Left ventricle myocardium inferior (tissue), 1 donor: ENCODE data around the gene GNG12. TPM values are rescaled to one million over a fixed set of nuclear protein-coding genes. Genes with fewer than 3 reads are reported as not detected.
A peak's percentile ranks its signal among the peaks of the same experiment; 100 is the strongest.

Experiments used
- DNase-seq: peaks from one replicate; pipeline ENCODE4 v3.0.0-alpha.2; 2020
- H3K27ac ChIP-seq: fragments of 200-600 bp; replicated peaks from 2 replicates; pipeline ENCODE4 v1.8.0; 2021
- H3K27me3 ChIP-seq: fragments of 200-600 bp; 2 replicates; pipeline ENCODE4 v1.8.0; 2021; ENCODE audit warnings: low read depth
- H3K36me3 ChIP-seq: fragments of 200-600 bp; 2 replicates; pipeline ENCODE4 v1.8.0; 2021
- H3K4me1 ChIP-seq: fragments of 200-600 bp; 2 replicates; pipeline ENCODE4 v1.8.0; 2021
- H3K4me3 ChIP-seq: fragments of 200-600 bp; 2 replicates; pipeline ENCODE4 v1.8.0; 2021; ENCODE audit warnings: mild to moderate bottlenecking, moderate library complexity
- H3K9me3 ChIP-seq: fragments of 200-600 bp; replicated peaks from 2 replicates; pipeline ENCODE4 v1.8.0; 2021
- CTCF ChIP-seq: fragments of 200-600 bp; IDR thresholded peaks from 2 replicates; pipeline ENCODE4 v1.8.0; 2021; ENCODE audit warnings: antibody characterized with exemption, mild to moderate bottlenecking, borderline replicate concordance
- intact Hi-C: fragments of 100-400 bp; cut with micrococcal nuclease; formaldehyde crosslinking; loops from one replicate; pipeline ENCODE4 v1.11.0; 2022
- long read RNA-seq: library from polyadenylated mRNA; unstranded; transcript quantifications from one replicate; pipeline ENCODE4 v2.0.0, GENCODE V29; 2021
- total RNA-seq: library from RNA; stranded (reverse); fragmentation: NEBNext Ultra II Directional; extraction: Animal tissue kit (Norgen Biotek cat#: 25700); gene quantifications from one replicate; pipeline ENCODE4 v1.2.1, GENCODE V29; 2021
- donor health status: DM: no; HTN: yes; CAD: no; lungs with severe emphysema.

The GNG12 gene
- 35.1 TPM for total RNA-seq
- long read RNA-seq, full-length matches to known transcripts, result 67 of 85 reads
- long read RNA-seq, partial matches to known transcripts, result 2 of 85 reads
- long read RNA-seq, other reads (novel, unspliced or antisense), result 16 of 85 reads

GRCh38 chr1:67832737-67833601 is at the start of gene GNG12:
Gene GNG12, minus strand, starts transcription at chr1:67833467. Its CDS starts 125,781 bp downstream, at chr1:67707686.
- Histone ChIP-seq H3K4me3 (peak within 1 kb of the TSS; percentile 94), H3K27me3 (no peaks in the 10 kb centered on the region), H3K27ac (peak within 1 kb of the TSS; percentile 87), H3K36me3 (no peaks in the 10 kb centered on the region), H3K4me1 (peaks cover 30% of the 10 kb centered on the region), H3K9me3 (no peaks in the 10 kb centered on the region)
- peak; percentile 75 for DNase-seq
- intact Hi-C loops, result no loop called here
- no peak for TF ChIP-seq CTCF

GRCh38 chr1:67882196-67882958 is 49.1 kb upstream of the GNG12 start:
- Histone ChIP-seq H3K4me3 (no peak overlapping the region), H3K9me3 (no peaks in the 10 kb centered on the region), H3K4me1 (peaks cover 12% of the 10 kb centered on the region), H3K36me3 (no peaks in the 10 kb centered on the region), H3K27ac (no peak overlapping the region), H3K27me3 (no peaks in the 10 kb centered on the region)
- no peak for TF ChIP-seq CTCF
- intact Hi-C loops, result no loop called here
- no peak for DNase-seq

GRCh38 chr1:67880056-67880601 is 46.9 kb upstream of the GNG12 start:
- no peak for TF ChIP-seq CTCF

GRCh38 chr1:67879485-67879884 is 46.2 kb upstream of the GNG12 start:
- no peak for DNase-seq
- Histone ChIP-seq H3K4me3 (no peak overlapping the region), H3K9me3 (peaks cover 4% of the 10 kb centered on the region), H3K27ac (no peak overlapping the region), H3K4me1 (peaks cover 12% of the 10 kb centered on the region), H3K27me3 (no peaks in the 10 kb centered on the region), H3K36me3 (no peaks in the 10 kb centered on the region)
- intact Hi-C loops, result no loop called here
- no peak for TF ChIP-seq CTCF

More at GRCh38 chr1:67880056-67880601, 46.9 kb upstream of the GNG12 start:
- no peak for DNase-seq
- no peak overlapping the region for H3K4me3 ChIP-seq
- H3K9me3 ChIP-seq, result no peaks in the 10 kb centered on the region
- intact Hi-C loops, result no loop called here
- H3K36me3 ChIP-seq, result no peaks in the 10 kb centered on the region
- H3K27ac ChIP-seq, result no peak overlapping the region
- peaks cover 12% of the 10 kb centered on the region for H3K4me1 ChIP-seq
- H3K27me3 ChIP-seq, result no peaks in the 10 kb centered on the region

- intact Hi-C loops, result no loop called here
- Histone ChIP-seq H3K27ac (no peak overlapping the region), H3K4me3 (no peak overlapping the region), H3K4me1 (no peaks in the 10 kb centered on the region), H3K9me3 (peaks cover 5% of the 10 kb centered on the region), H3K36me3 (no peaks in the 10 kb centered on the region), H3K27me3 (no peaks in the 10 kb centered on the region)
- no peak for TF ChIP-seq CTCF
- DNase-seq, result no peak
Measured at GRCh38 chr1:67874501-67875111, 41.3 kb upstream of the GNG12 start.
